ENCODE results near the gene ATP10A. TPM values are rescaled to one million over a fixed set of nuclear protein-coding genes. Genes with fewer than 3 reads are reported as not detected.
A peak's percentile ranks its signal among the peaks of the same experiment; 100 is the strongest.

ATP10A gene
- total and polyA plus RNA-seq, 2 of the 8 experiments (the other 6 are each of a cell fraction or from before 2014, with no cell fraction given): 2.0 to 2.8 TPM

DNA sequence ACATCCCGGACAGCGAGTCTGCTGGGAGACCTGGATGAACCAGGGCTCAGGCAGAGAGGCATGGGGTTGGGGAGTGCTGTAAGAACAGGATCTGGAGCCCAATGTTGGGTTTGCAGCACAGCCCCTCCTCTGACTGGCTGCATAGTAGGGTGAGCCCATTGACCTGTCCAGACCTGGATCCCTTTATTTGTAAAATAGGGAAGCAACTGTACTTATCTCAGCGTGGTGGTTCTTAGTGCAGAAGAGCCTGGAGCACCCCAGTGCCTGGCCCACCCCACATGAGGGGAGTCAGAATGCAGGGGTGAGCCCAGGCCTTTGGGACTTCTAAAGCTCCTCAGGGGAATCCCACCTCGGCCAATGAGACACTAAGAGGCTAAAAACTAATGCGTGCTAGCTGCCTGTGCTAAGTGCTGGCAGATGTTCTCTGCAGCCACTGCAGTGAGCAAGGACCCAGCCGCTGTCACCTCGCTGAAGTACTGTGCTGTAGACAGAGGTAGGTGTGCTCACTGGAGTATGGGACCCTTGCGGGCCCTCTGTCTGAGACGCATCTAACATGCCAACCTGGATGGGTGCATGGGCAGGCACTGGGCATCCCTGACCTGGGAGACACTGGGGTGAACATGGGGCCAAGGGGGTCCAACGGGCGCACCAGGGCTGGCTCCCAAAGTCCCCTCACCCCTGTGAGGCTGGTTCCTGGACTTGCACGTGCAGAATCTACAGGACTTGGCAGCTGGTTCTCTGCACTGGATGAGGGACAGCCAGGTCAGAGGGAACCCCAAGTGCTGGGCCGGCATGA lies 95.6 kb downstream of the ATP10A start:
- no peaks in the 10 kb centered on the region for H3K4me1 ChIP-seq (replicated peaks in 1 of 4; ENCODE audit: control insufficient read depth in 3 of 4, insufficient read depth in 4 of 4, low read length in 3 of 4)
- no peak overlapping the region; the same call in 1 of the 2 replicates for H4K8ac ChIP-seq (ENCODE audit: extremely low read depth, insufficient read depth, low read length)
- H3K4me3 ChIP-seq (ENCODE audit: extremely low read depth in 1 of 4, insufficient read depth in 2 of 4, low read depth in 3 of 4, low read length in 4 of 4): no peak overlapping the region
- H3K9me3 ChIP-seq (ENCODE audit: insufficient read depth in 2 of 2, low read depth in 1 of 2, low read length in 1 of 2): no peaks in the 10 kb centered on the region; a peak in 1 of 4 replicates
- H4K91ac ChIP-seq (replicated peaks; ENCODE audit: insufficient read length, low read length): no peak overlapping the region
- FAIRE-seq (no peak), DNase-seq (ENCODE audit: low read depth in 1 of 2, low spot score in 2 of 2) (peak in 1 of 2 experiments; percentile 37)
- no peak overlapping the region for H4K5ac ChIP-seq (ENCODE audit: insufficient read length, low read depth, low read length)
- H3K36me3 ChIP-seq (ENCODE audit: control insufficient read depth in 2 of 4, insufficient read depth in 4 of 4, low read length in 3 of 4): no peaks in the 10 kb centered on the region
- H3K4me2 ChIP-seq (ENCODE audit: insufficient read depth in 1 of 2, low read depth in 2 of 2, low read length in 2 of 2): no peak overlapping the region
- no peak overlapping the region for H2BK12ac ChIP-seq (ENCODE audit: low read depth, low read length)
- TF ChIP-seq PHF8 (conservative IDR thresholded peaks at IDR 0.05; ENCODE audit: low read depth, low read length): no peak
- TF ChIP-seq, protein P1, sequence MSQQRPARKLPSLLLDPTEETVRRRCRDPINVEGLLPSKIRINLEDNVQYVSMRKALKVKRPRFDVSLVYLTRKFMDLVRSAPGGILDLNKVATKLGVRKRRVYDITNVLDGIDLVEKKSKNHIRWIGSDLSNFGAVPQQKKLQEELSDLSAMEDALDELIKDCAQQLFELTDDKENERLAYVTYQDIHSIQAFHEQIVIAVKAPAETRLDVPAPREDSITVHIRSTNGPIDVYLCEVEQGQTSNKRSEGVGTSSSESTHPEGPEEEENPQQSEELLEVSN (IDR thresholded peaks at IDR 0.05): no peak
- TF ChIP-seq CHD2 (IDR thresholded peaks at IDR 0.05; ENCODE audit: low read length): no peak
- TF ChIP-seq BRCA1 (IDR thresholded peaks at IDR 0.05; ENCODE audit: low read depth, low read length): no peak
- TF ChIP-seq EZH2 (IDR thresholded peaks at IDR 0.05; ENCODE audit: low read depth, low read length, severe bottlenecking): no peak
- TF ChIP-seq GABPA (IDR thresholded peaks at IDR 0.05; ENCODE audit: borderline replicate concordance, insufficient read depth, low read length): no peak
- no peak for TF ChIP-seq TAF1 (IDR thresholded peaks at IDR 0.05; ENCODE audit: low read depth, low read length)
- TF ChIP-seq CREB1 (IDR thresholded peaks at IDR 0.05): no peak
- no peak for TF ChIP-seq BACH1 (IDR thresholded peaks at IDR 0.05; ENCODE audit: low read length)
- TF ChIP-seq SP4 (IDR thresholded peaks at IDR 0.05; ENCODE audit: low read length): no peak
- TF ChIP-seq SP1 (IDR thresholded peaks at IDR 0.05; ENCODE audit: low read depth, low read length): no peak
- no peak for TF ChIP-seq RAD21 (IDR thresholded peaks at IDR 0.05 in 1 of 2, conservative IDR thresholded peaks at IDR 0.05 in 1 of 2; ENCODE audit: low read depth in 2 of 2, low read length in 2 of 2)
- TF ChIP-seq TCF12 (IDR thresholded peaks at IDR 0.05; ENCODE audit: low read depth, low read length): no peak
- no peaks in the 10 kb centered on the region for H3K27me3 ChIP-seq (replicated peaks in 1 of 4; ENCODE audit: control insufficient read depth in 3 of 4, extremely low read depth in 1 of 4, insufficient read depth in 3 of 4, low read length in 3 of 4)
- no peak overlapping the region for H2BK5ac ChIP-seq (ENCODE audit: low read depth, low read length)
- peaks cover 0 to 2% of the 10 kb centered on the region in 2 experiments for H4K20me1 ChIP-seq (replicated peaks in 1 of 2; ENCODE audit: control insufficient read depth in 1 of 2, insufficient read depth in 2 of 2, low read length in 2 of 2)
- H2BK120ac ChIP-seq (replicated peaks; ENCODE audit: low read depth, low read length): no peak overlapping the region
- H3K18ac ChIP-seq (ENCODE audit: extremely low read depth, low read length): no peak overlapping the region
- no peaks in the 10 kb centered on the region for H3K79me2 ChIP-seq (ENCODE audit: control insufficient read depth in 1 of 2, insufficient read depth in 2 of 2, low read length in 2 of 2)
- H2BK15ac ChIP-seq (ENCODE audit: low read length): no peak overlapping the region
- no peak overlapping the region for H2BK20ac ChIP-seq (ENCODE audit: low read length)
- H2AFZ ChIP-seq (ENCODE audit: low read length): no peak overlapping the region
- POLR2A ChIA-PET (ENCODE audit: partially characterized antibody): no interaction called here
- H3K27ac ChIP-seq (ENCODE audit: low read depth, low read length): no peak overlapping the region
- CTCF ChIA-PET (ENCODE audit: partially characterized antibody): interaction anchor here (2.2 kb wide), 1 partner anchor 16 kb away, joined by 8 read pairs; no protein-coding TSS in a partner anchor
- H2AK5ac ChIP-seq (ENCODE audit: low read depth, low read length): no peak overlapping the region
- H3K56ac ChIP-seq (replicated peaks; ENCODE audit: insufficient read length, low read depth, low read length): no peak overlapping the region
- H3K14ac ChIP-seq (ENCODE audit: insufficient read length): no peak overlapping the region
- no peaks in the 10 kb centered on the region for H3K79me1 ChIP-seq (ENCODE audit: low read depth, low read length)
- no peak overlapping the region for H3K9ac ChIP-seq (replicated peaks in 1 of 4; ENCODE audit: extremely low read depth in 1 of 4, low read depth in 3 of 4, low read length in 3 of 4)
- H3K23ac ChIP-seq (ENCODE audit: insufficient read length): no peak overlapping the region
- H3K4ac ChIP-seq (replicated peaks; ENCODE audit: insufficient read length, low read depth, low read length): no peak overlapping the region
- WGBS, 2 experiments (ENCODE audit: extremely low coverage in 1 of 2, insufficient coverage in 1 of 2, insufficient read length in 1 of 2, insufficient replicate concordance in 2 of 2, low coverage in 1 of 2, low lambda C conversion rate in 2 of 2, missing lambda C conversion rate in 1 of 2): 88% methylated on average over 13 of the region's 13 CpGs; no CpG with 5 or more reads in 1 of the 2 experiments
- H3K23me2 ChIP-seq (ENCODE audit: low read depth, low read length): no peaks in the 10 kb centered on the region

Measured in H1 (cell line).